Small intestine (tissue), 4 donors: ENCODE measurements around the gene PRPS1. TPM values are rescaled to one million over a fixed set of nuclear protein-coding genes. Genes with fewer than 3 reads are reported as not detected.

ENCODE experiments used
- polyA plus RNA-seq, 4 donors: library from polyadenylated mRNA; stranded (reverse) in 3 of 4; unstranded in 1 of 4; fragments of 200-250 nt in 3 of 4; fragments of 120-200 nt in 1 of 4; gene quantifications; one replicate each; pipeline versions ENCODE4 v1.2.1 to v1.2.3, GENCODE V29; 2013
- donor health status: healthy with polysubstance abuse.
- donor health status: Bipolar disorder and iron deficiency.
- donor health status: healthy.

PRPS1 gene
- polyA plus RNA-seq, 4 donors, result 2.9 to 22.0 (median 15.7) TPM

Other genes with a start within 250 kb of the PRPS1 start
- gene FRMPD3, start 178.9 kb upstream of the PRPS1 start, polyA plus RNA-seq, result under 1 TPM in 2 of 4 donors, not detected in 2; 0.10 to 0.41 TPM
- gene TSC22D3, start 147.3 kb downstream of the PRPS1 start, polyA plus RNA-seq, result 100 to 1,000 TPM in 3 of 4 donors, 10 to 100 TPM in 1; 85.6 to 244 (median 120) TPM
- gene NCBP2L, start 149.2 kb downstream of the PRPS1 start, polyA plus RNA-seq, result under 1 TPM in 2 of 4 donors, not detected in 2; 0.01 to 0.10 TPM
- 1 to 10 TPM in 2 of 4 donors, under 1 TPM in 2; 0.67 to 6.9 (median 1.6) TPM for gene MID2, start 197.4 kb downstream of the PRPS1 start, polyA plus RNA-seq